Measurements from ENCODE around the gene IRF6.

GRCh38 chr1:209777587-209777986 lies 28.4 kb downstream of the IRF6 start:
- TF ChIP-seq, protein P1, sequence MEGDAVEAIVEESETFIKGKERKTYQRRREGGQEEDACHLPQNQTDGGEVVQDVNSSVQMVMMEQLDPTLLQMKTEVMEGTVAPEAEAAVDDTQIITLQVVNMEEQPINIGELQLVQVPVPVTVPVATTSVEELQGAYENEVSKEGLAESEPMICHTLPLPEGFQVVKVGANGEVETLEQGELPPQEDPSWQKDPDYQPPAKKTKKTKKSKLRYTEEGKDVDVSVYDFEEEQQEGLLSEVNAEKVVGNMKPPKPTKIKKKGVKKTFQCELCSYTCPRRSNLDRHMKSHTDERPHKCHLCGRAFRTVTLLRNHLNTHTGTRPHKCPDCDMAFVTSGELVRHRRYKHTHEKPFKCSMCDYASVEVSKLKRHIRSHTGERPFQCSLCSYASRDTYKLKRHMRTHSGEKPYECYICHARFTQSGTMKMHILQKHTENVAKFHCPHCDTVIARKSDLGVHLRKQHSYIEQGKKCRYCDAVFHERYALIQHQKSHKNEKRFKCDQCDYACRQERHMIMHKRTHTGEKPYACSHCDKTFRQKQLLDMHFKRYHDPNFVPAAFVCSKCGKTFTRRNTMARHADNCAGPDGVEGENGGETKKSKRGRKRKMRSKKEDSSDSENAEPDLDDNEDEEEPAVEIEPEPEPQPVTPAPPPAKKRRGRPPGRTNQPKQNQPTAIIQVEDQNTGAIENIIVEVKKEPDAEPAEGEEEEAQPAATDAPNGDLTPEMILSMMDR (IDR thresholded peaks at IDR 0.05; ENCODE audit: insufficient read depth, low read length, poor library complexity, severe bottlenecking), result no peak
- no peak for TF ChIP-seq EZH2phosphoT487 (conservative IDR thresholded peaks at IDR 0.05; ENCODE audit: low read length)

Measured in SU-DHL-6 (cell line).